Osteoblast (primary cell): ENCODE measurements around the gene FEM1B. TPM values are rescaled to one million over a fixed set of nuclear protein-coding genes. Genes with fewer than 3 reads are reported as not detected.

ENCODE experiments used
- DNase-seq: peaks from one replicate; pipeline ENCODE4 v3.0.0; 2011; ENCODE audit warnings: low spot score, mixed read lengths; ENCODE audit not compliant: insufficient read length; ENCODE audit errors: missing footprints
- H2AFZ ChIP-seq: 2 replicates; pipeline ENCODE4 v1.6.0; 2011; ENCODE audit warnings: mild to moderate bottlenecking, low read length
- H3K27ac ChIP-seq: 2 replicates; pipeline ENCODE4 v1.5.1; 2011; ENCODE audit warnings: mild to moderate bottlenecking, low read depth, low read length, moderate library complexity
- H3K27me3 ChIP-seq: 2 replicates; pipeline ENCODE4 v1.6.0; 2012; ENCODE audit warnings: mild to moderate bottlenecking, control low read depth, inconsistent platforms, low read length, moderate library complexity; ENCODE audit not compliant: insufficient read depth
- H3K36me3 ChIP-seq: 2 replicates; pipeline ENCODE4 v1.5.1; 2011; ENCODE audit warnings: mild to moderate bottlenecking, low read length, control low read depth, moderate library complexity; ENCODE audit not compliant: insufficient read depth
- H3K4me1 ChIP-seq: 2 replicates; pipeline ENCODE4 v1.5.1; 2011; ENCODE audit warnings: mild to moderate bottlenecking, low read length, control low read depth, moderate library complexity; ENCODE audit not compliant: insufficient read depth
- H3K4me2 ChIP-seq: 2 replicates; pipeline ENCODE4 v1.6.0; 2011; ENCODE audit warnings: mild to moderate bottlenecking, low read length; ENCODE audit not compliant: insufficient read depth
- H3K4me3 ChIP-seq: fragments of 200-600 bp; sonication (generic); 3 replicates; pipeline ENCODE4 v1.5.1; 2012; ENCODE audit warnings: mild to moderate bottlenecking, low read length, inconsistent platforms; ENCODE audit not compliant: insufficient read depth
- H3K79me2 ChIP-seq: 2 replicates; pipeline ENCODE4 v1.6.0; 2012; ENCODE audit warnings: mild to moderate bottlenecking, low read length, control low read depth, inconsistent platforms; ENCODE audit not compliant: insufficient read depth
- H3K9me3 ChIP-seq: 2 replicates; pipeline ENCODE4 v1.5.1; 2011; ENCODE audit warnings: low read depth, low read length, control low read depth
- H4K20me1 ChIP-seq: 2 replicates; pipeline ENCODE4 v1.6.0; 2012; ENCODE audit warnings: mild to moderate bottlenecking, low read length, control low read depth; ENCODE audit not compliant: insufficient read depth
- total RNA-seq: library from RNA; depleted of rRNA; stranded (reverse); fragments of >200 nt; gene quantifications from 2 replicates; pipeline ENCODE4 v1.2.3, GENCODE V29; 2012
- TF ChIP-seq, protein P1 (sequence below): IDR thresholded peaks from 2 replicates; pipeline ENCODE4 v1.5.1; 2011; ENCODE audit warnings: mild to moderate bottlenecking, low read depth, low read length, moderate library complexity; ENCODE audit errors: extremely low read depth

Gene FEM1B
- total RNA-seq, 1 donor, result 35.5 TPM

DNA sequence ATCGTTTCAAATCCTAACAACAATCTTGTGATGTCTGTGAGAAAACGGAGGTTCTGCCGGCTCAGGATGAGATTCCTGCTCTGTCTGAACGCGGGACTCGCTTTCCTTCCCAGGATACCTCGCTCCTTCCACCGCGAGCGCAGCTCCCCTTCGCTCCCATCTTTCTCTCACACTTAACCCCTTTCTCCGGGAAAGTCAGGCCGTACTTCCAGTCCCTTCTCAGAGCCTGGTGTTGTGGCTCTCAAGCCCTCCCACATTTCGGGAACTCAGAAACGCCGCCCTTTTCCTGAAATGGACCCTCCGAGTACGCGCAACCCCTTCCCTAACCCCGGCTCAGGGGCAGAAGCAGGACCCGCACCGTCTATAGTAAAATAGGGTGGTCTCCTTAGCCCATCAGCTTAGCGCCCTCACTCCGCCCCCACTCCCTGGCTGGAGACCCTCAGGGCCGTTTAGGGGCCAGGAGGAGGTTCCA, 378 bp upstream of the FEM1B start:
- TF ChIP-seq, protein P1, sequence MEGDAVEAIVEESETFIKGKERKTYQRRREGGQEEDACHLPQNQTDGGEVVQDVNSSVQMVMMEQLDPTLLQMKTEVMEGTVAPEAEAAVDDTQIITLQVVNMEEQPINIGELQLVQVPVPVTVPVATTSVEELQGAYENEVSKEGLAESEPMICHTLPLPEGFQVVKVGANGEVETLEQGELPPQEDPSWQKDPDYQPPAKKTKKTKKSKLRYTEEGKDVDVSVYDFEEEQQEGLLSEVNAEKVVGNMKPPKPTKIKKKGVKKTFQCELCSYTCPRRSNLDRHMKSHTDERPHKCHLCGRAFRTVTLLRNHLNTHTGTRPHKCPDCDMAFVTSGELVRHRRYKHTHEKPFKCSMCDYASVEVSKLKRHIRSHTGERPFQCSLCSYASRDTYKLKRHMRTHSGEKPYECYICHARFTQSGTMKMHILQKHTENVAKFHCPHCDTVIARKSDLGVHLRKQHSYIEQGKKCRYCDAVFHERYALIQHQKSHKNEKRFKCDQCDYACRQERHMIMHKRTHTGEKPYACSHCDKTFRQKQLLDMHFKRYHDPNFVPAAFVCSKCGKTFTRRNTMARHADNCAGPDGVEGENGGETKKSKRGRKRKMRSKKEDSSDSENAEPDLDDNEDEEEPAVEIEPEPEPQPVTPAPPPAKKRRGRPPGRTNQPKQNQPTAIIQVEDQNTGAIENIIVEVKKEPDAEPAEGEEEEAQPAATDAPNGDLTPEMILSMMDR, result no peak
- peak overlapping the region; percentile 97 for H3K4me2 ChIP-seq
- peaks cover 39% of the 10 kb centered on the region for H4K20me1 ChIP-seq
- H3K9me3 ChIP-seq, result no peaks in the 10 kb centered on the region
- H3K4me3 ChIP-seq, result peak overlapping the region; percentile 91
- peaks cover 65% of the 10 kb centered on the region for H3K4me1 ChIP-seq
- H3K79me2 ChIP-seq, result peaks cover 51% of the 10 kb centered on the region
- H3K27me3 ChIP-seq, result no peaks in the 10 kb centered on the region
- peak; percentile 48 for DNase-seq
- peak overlapping the region; percentile 87 for H3K27ac ChIP-seq
- H2AFZ ChIP-seq, result peak overlapping the region; percentile 91
- H3K36me3 ChIP-seq, result no peaks in the 10 kb centered on the region

- TF ChIP-seq, protein P1, result peak; percentile 37
- peak overlapping the region; percentile 62 for H2AFZ ChIP-seq
These were observed 725 bp downstream of the FEM1B start for GRCh38 chr15:68278345-68278594.

GRCh38 chr15:68278595-68279405, 1.3 kb downstream of the FEM1B start:
- Histone ChIP-seq H3K36me3 (no peaks in the 10 kb centered on the region), H3K79me2 (peaks cover 68% of the 10 kb centered on the region), H3K4me3 (peak overlapping the region; percentile 91), H3K27ac (peak overlapping the region; percentile 87), H2AFZ (peak overlapping the region; percentile 62), H3K9me3 (no peaks in the 10 kb centered on the region), H3K4me1 (peaks cover 53% of the 10 kb centered on the region), H4K20me1 (peaks cover 51% of the 10 kb centered on the region), H3K4me2 (peak overlapping the region; percentile 97), H3K27me3 (no peaks in the 10 kb centered on the region)
- peak; percentile 75 for DNase-seq
- TF ChIP-seq, protein P1, result no peak

More at GRCh38 chr15:68278345-68278594, 725 bp downstream of the FEM1B start:
- H3K4me2 ChIP-seq, result peak overlapping the region; percentile 97
- peak overlapping the region; percentile 91 for H3K4me3 ChIP-seq
- no peaks in the 10 kb centered on the region for H3K9me3 ChIP-seq
- H3K4me1 ChIP-seq, result peaks cover 58% of the 10 kb centered on the region
- no peak for DNase-seq
- no peaks in the 10 kb centered on the region for H3K36me3 ChIP-seq
- H3K27me3 ChIP-seq, result no peaks in the 10 kb centered on the region
- H4K20me1 ChIP-seq, result peaks cover 48% of the 10 kb centered on the region
- peak overlapping the region; percentile 87 for H3K27ac ChIP-seq
- peaks cover 62% of the 10 kb centered on the region for H3K79me2 ChIP-seq
